Fibroblast of lung (primary cell): Measurements from ENCODE around the gene RUVBL2. TPM values are rescaled to one million over a fixed set of nuclear protein-coding genes. Genes with fewer than 3 reads are reported as not detected.
A peak's percentile ranks its signal among the peaks of the same experiment; 100 is the strongest.

ENCODE experiments used
- DNase-seq, 2 donors: peaks; one replicate each; pipeline versions ENCODE4 v3.0.0 to v3.0.0-alpha.2; 2010; ENCODE audit warnings: low read depth in 2 of 2
- H2AFZ ChIP-seq: 2 replicates; pipeline ENCODE4 v1.5.1; 2012; ENCODE audit warnings: low read length, control low read depth, inconsistent platforms
- H3K27ac ChIP-seq: 2 replicates; pipeline ENCODE4 v1.5.1; 2011; ENCODE audit warnings: low read length, control low read depth; ENCODE audit not compliant: insufficient read depth
- H3K27me3 ChIP-seq: 2 replicates; pipeline ENCODE4 v1.5.1; 2011; ENCODE audit warnings: mild to moderate bottlenecking, low read length; ENCODE audit not compliant: control insufficient read depth, insufficient read depth
- H3K36me3 ChIP-seq: 2 replicates; pipeline ENCODE4 v1.5.1; 2011; ENCODE audit warnings: low read length; ENCODE audit not compliant: control insufficient read depth, insufficient read depth
- H3K4me1 ChIP-seq: 2 replicates; pipeline ENCODE4 v1.5.1; 2011; ENCODE audit warnings: low read length; ENCODE audit not compliant: control insufficient read depth, insufficient read depth; ENCODE audit errors: extremely low read depth
- H3K4me2 ChIP-seq: 2 replicates; pipeline ENCODE4 v1.5.1; 2011; ENCODE audit warnings: low read length, control low read depth; ENCODE audit not compliant: insufficient read depth; ENCODE audit errors: extremely low read depth
- H3K4me3 ChIP-seq, 4 experiments: fragments of 200-600 bp in 1 of 4; sonication (generic) in 1 of 4; replicated peaks in 1 of 4; 2 replicates each; pipeline ENCODE4 v1.5.1; 2011 to 2016; ENCODE audit warnings: low read length in 4 of 4, low read depth in 3 of 4, mild to moderate bottlenecking in 3 of 4, control low read depth in 2 of 4, inconsistent platforms in 1 of 4, mixed read lengths in 1 of 4; ENCODE audit not compliant: insufficient read depth in 1 of 4; ENCODE audit errors: control extremely low read depth in 1 of 4
- H3K79me2 ChIP-seq: 2 replicates; pipeline ENCODE4 v1.5.1; 2012; ENCODE audit warnings: mild to moderate bottlenecking, low read length, inconsistent platforms; ENCODE audit not compliant: control insufficient read depth, insufficient read depth
- H3K9ac ChIP-seq: 2 replicates; pipeline ENCODE4 v1.5.1; 2011; ENCODE audit warnings: mild to moderate bottlenecking, low read length, control low read depth; ENCODE audit not compliant: insufficient read depth
- H3K9me3 ChIP-seq: 2 replicates; pipeline ENCODE4 v1.5.1; 2012; ENCODE audit warnings: low read depth, low read length; ENCODE audit not compliant: control insufficient read depth, insufficient read depth
- H4K20me1 ChIP-seq: 2 replicates; pipeline ENCODE4 v1.5.1; 2011; ENCODE audit warnings: low read length; ENCODE audit not compliant: control insufficient read depth, insufficient read depth; ENCODE audit errors: extremely low read depth
- CTCF ChIP-seq, 2 donors: IDR thresholded peaks in 1 of 2; conservative IDR thresholded peaks in 1 of 2; 1 replicate in 1 of 2; 2 replicates in 1 of 2; pipeline ENCODE4 v1.5.1; 2011 to 2012; ENCODE audit warnings: low read length in 2 of 2, control low read depth in 1 of 2, inconsistent platforms in 1 of 2, low read depth in 1 of 2, mild to moderate bottlenecking in 1 of 2
- EZH2 ChIP-seq: IDR thresholded peaks from 2 replicates; pipeline ENCODE4 v1.5.1; 2012; ENCODE audit warnings: low read length, control low read depth, mild to moderate bottlenecking; ENCODE audit errors: missing control alignments
- polyA plus RNA-seq, 2 donors: library from polyadenylated mRNA; depleted of rRNA in 1 of 2; stranded (reverse) in 1 of 2; unstranded in 1 of 2; fragments of >200 nt; gene quantifications; 2 replicates each; pipeline ENCODE4 v1.2.1, GENCODE V29; 2011 to 2012; ENCODE audit warnings: missing spikeins in 1 of 2
- total RNA-seq: library from RNA; depleted of rRNA; stranded (reverse); fragments of >200 nt; gene quantifications from 2 replicates; pipeline ENCODE4 v1.2.1, GENCODE V29; 2014

Gene RUVBL2
- total and polyA plus RNA-seq, 2 donors (not counting 1 experiment from before 2014, with no cell fraction given) = 77.6 to 158 TPM

GRCh38 chr19:48975947-48976847, 17.5 kb upstream of the RUVBL2 start:
- H3K9me3 ChIP-seq = no peaks in the 10 kb centered on the region
- no peak for DNase-seq
- no peaks in the 10 kb centered on the region for H3K79me2 ChIP-seq
- peaks cover 16% of the 10 kb centered on the region for H3K36me3 ChIP-seq
- no peak overlapping the region for H2AFZ ChIP-seq
- H3K9ac ChIP-seq = no peak overlapping the region
- no peaks in the 10 kb centered on the region for H4K20me1 ChIP-seq
- H3K4me3 ChIP-seq = no peak overlapping the region
- H3K27me3 ChIP-seq = no peaks in the 10 kb centered on the region
- peaks cover 13% of the 10 kb centered on the region for H3K4me1 ChIP-seq
- TF ChIP-seq CTCF (conservative IDR thresholded peaks at IDR 0.05 in 1 of 2, IDR thresholded peaks at IDR 0.05 in 1 of 2; ENCODE audit: low read depth in 1 of 2, low read length in 2 of 2) = peak in 1 of 2 donors; percentile 5
- no peak for TF ChIP-seq EZH2
- no peak overlapping the region for H3K27ac ChIP-seq
- H3K4me2 ChIP-seq = no peak overlapping the region

GRCh38 chr19:48977061-48977460, 16.6 kb upstream of the RUVBL2 start:
- TF ChIP-seq EZH2 (no peak), CTCF (conservative IDR thresholded peaks at IDR 0.05 in 1 of 2, IDR thresholded peaks at IDR 0.05 in 1 of 2; ENCODE audit: low read depth in 1 of 2, low read length in 2 of 2) (no peak)
- no peak overlapping the region for H3K4me3 ChIP-seq
- H3K4me2 ChIP-seq = no peak overlapping the region
- peaks cover 13% of the 10 kb centered on the region for H3K4me1 ChIP-seq
- no peaks in the 10 kb centered on the region for H4K20me1 ChIP-seq
- no peak overlapping the region for H2AFZ ChIP-seq
- no peak overlapping the region for H3K9ac ChIP-seq
- no peaks in the 10 kb centered on the region for H3K79me2 ChIP-seq
- H3K9me3 ChIP-seq = no peaks in the 10 kb centered on the region
- peaks cover 21% of the 10 kb centered on the region for H3K36me3 ChIP-seq
- no peak overlapping the region for H3K27ac ChIP-seq
- DNase-seq = no peak
- H3K27me3 ChIP-seq = no peaks in the 10 kb centered on the region

- no peaks in the 10 kb centered on the region for H3K9me3 ChIP-seq
- H3K27ac ChIP-seq = no peak overlapping the region
- H2AFZ ChIP-seq = no peak overlapping the region
- H3K4me2 ChIP-seq = no peak overlapping the region
- no peak for TF ChIP-seq CTCF (conservative IDR thresholded peaks at IDR 0.05 in 1 of 2, IDR thresholded peaks at IDR 0.05 in 1 of 2; ENCODE audit: low read depth in 1 of 2, low read length in 2 of 2)
- no peak for TF ChIP-seq EZH2
- peaks cover 13% of the 10 kb centered on the region for H3K4me1 ChIP-seq
- H3K9ac ChIP-seq = no peak overlapping the region
- no peaks in the 10 kb centered on the region for H3K79me2 ChIP-seq
- H4K20me1 ChIP-seq = no peaks in the 10 kb centered on the region
- no peaks in the 10 kb centered on the region for H3K27me3 ChIP-seq
- no peak overlapping the region for H3K4me3 ChIP-seq
- no peak for DNase-seq
- peaks cover 21% of the 10 kb centered on the region for H3K36me3 ChIP-seq
Measured at GRCh38 chr19:48982280-48982679, 11.4 kb upstream of the RUVBL2 start.
